ENCODE data around the gene MYL6. TPM values are rescaled to one million over a fixed set of nuclear protein-coding genes. Genes with fewer than 3 reads are reported as not detected.
A peak's percentile ranks its signal among the peaks of the same experiment; 100 is the strongest.

The MYL6 gene
- total RNA-seq, 1 donor from 2014 or later = 1,233 TPM

- H3K27me3 ChIP-seq = no peaks in the 10 kb centered on the region
- H3K4me2 ChIP-seq = peak overlapping the region; percentile 90
- peak overlapping the region; percentile 47 for H3K9ac ChIP-seq
- TF ChIP-seq EZH2phosphoT487 (IDR thresholded peaks at IDR 0.05) = no peak
- TF ChIP-seq CTCF (IDR thresholded peaks at IDR 0.05) = no peak
- TF ChIP-seq EZH2 (IDR thresholded peaks at IDR 0.05) = no peak
- no peaks in the 10 kb centered on the region for H3K9me3 ChIP-seq (ENCODE audit: low read depth)
- Mint-ChIP-seq H3K27me3 (ENCODE audit: insufficient read depth, low read depth) (peaks cover 20% of the 10 kb centered on the region), H3K36me3 (peaks cover 9% of the 10 kb centered on the region), H3K4me1 (peaks cover 26% of the 10 kb centered on the region), H3K27ac (peak overlapping the region; percentile 98), H3K9me3 (peaks cover 9% of the 10 kb centered on the region), H3K4me3 (peak overlapping the region; percentile 95)
- H4K20me1 ChIP-seq (ENCODE audit: low read depth) = peaks cover 20% of the 10 kb centered on the region
- H3F3A ChIP-seq (ENCODE audit: low read depth) = peaks cover 45% of the 10 kb centered on the region
- H3K27ac ChIP-seq = peak overlapping the region; percentile 84
- DNase-seq (ENCODE audit: low spot score) = peak; percentile 88
- H3K4me3 ChIP-seq = peak overlapping the region; percentile 96
- H3K79me2 ChIP-seq (ENCODE audit: low read depth) = peaks cover 39% of the 10 kb centered on the region
- H3K36me3 ChIP-seq = peaks cover 11% of the 10 kb centered on the region
- H2AFZ ChIP-seq (replicated peaks) = peak overlapping the region; percentile 92
- H3K4me1 ChIP-seq = peaks cover 10% of the 10 kb centered on the region
Measured at GRCh38 chr12:56189918-56190694, 31.9 kb downstream of the MYL6 start.

GRCh38 chr12:56190695-56191155, 32.6 kb downstream of the MYL6 start:
- Histone ChIP-seq H3K9ac (no peak overlapping the region), H3K4me3 (peak overlapping the region; percentile 96), H3K9me3 (ENCODE audit: low read depth) (no peaks in the 10 kb centered on the region), H3K27ac (no peak overlapping the region), H3F3A (ENCODE audit: low read depth) (peaks cover 45% of the 10 kb centered on the region), H2AFZ (replicated peaks) (peak overlapping the region; percentile 92), H3K4me2 (peak overlapping the region; percentile 90), H3K27me3 (no peaks in the 10 kb centered on the region), H3K79me2 (ENCODE audit: low read depth) (peaks cover 32% of the 10 kb centered on the region), H3K36me3 (peaks cover 9% of the 10 kb centered on the region), H3K4me1 (peaks cover 10% of the 10 kb centered on the region), H4K20me1 (ENCODE audit: low read depth) (peaks cover 20% of the 10 kb centered on the region)
- H3K4me1 Mint-ChIP-seq = peaks cover 26% of the 10 kb centered on the region
- DNase-seq (ENCODE audit: low spot score) = peak; percentile 24
- H3K27me3 Mint-ChIP-seq (ENCODE audit: insufficient read depth, low read depth) = peaks cover 20% of the 10 kb centered on the region
- peaks cover 9% of the 10 kb centered on the region for H3K9me3 Mint-ChIP-seq
- H3K36me3 Mint-ChIP-seq = peaks cover 8% of the 10 kb centered on the region
- TF ChIP-seq EZH2phosphoT487 (IDR thresholded peaks at IDR 0.05) = no peak
- no peak for TF ChIP-seq CTCF (IDR thresholded peaks at IDR 0.05)
- TF ChIP-seq EZH2 (IDR thresholded peaks at IDR 0.05) = no peak
- peak overlapping the region; percentile 95 for H3K4me3 Mint-ChIP-seq
- H3K27ac Mint-ChIP-seq = peak overlapping the region; percentile 86

GRCh38 chr12:56192582-56192981, 34.4 kb downstream of the MYL6 start:
- peaks cover 14% of the 10 kb centered on the region for H3K79me2 ChIP-seq (ENCODE audit: low read depth)
- H3K9me3 Mint-ChIP-seq = peaks cover 9% of the 10 kb centered on the region
- no peak overlapping the region for H3K9ac ChIP-seq
- no peak overlapping the region for H3K4me2 ChIP-seq
- peaks cover 20% of the 10 kb centered on the region for H3K4me1 Mint-ChIP-seq
- H3K27me3 ChIP-seq = no peaks in the 10 kb centered on the region
- H3F3A ChIP-seq (ENCODE audit: low read depth) = peaks cover 45% of the 10 kb centered on the region
- peaks cover 7% of the 10 kb centered on the region for H3K4me1 ChIP-seq
- peaks cover 22% of the 10 kb centered on the region for H3K27me3 Mint-ChIP-seq (ENCODE audit: insufficient read depth, low read depth)
- H3K9me3 ChIP-seq (ENCODE audit: low read depth) = no peaks in the 10 kb centered on the region
- H3K27ac ChIP-seq = no peak overlapping the region
- H3K36me3 Mint-ChIP-seq = peaks cover 2% of the 10 kb centered on the region
- peaks cover 9% of the 10 kb centered on the region for H4K20me1 ChIP-seq (ENCODE audit: low read depth)
- DNase-seq (ENCODE audit: low spot score) = no peak
- no peak overlapping the region for H3K27ac Mint-ChIP-seq
- peak overlapping the region; percentile 98 for H2AFZ ChIP-seq (replicated peaks)
- no peak for TF ChIP-seq EZH2phosphoT487 (IDR thresholded peaks at IDR 0.05)
- no peak for TF ChIP-seq CTCF (IDR thresholded peaks at IDR 0.05)
- TF ChIP-seq EZH2 (IDR thresholded peaks at IDR 0.05) = no peak
- H3K4me3 ChIP-seq = no peak overlapping the region
- no peak overlapping the region for H3K4me3 Mint-ChIP-seq
- H3K36me3 ChIP-seq = no peaks in the 10 kb centered on the region

All from neural progenitor cell (in vitro differentiated cells).